ENCODE results near the gene C16orf74. TPM values are rescaled to one million over a fixed set of nuclear protein-coding genes. Genes with fewer than 3 reads are reported as not detected.

C16orf74 gene
- total and polyA plus RNA-seq, 2 of the 8 experiments (the other 6 are each of a cell fraction or from before 2014, with no cell fraction given) = 7.3 to 9.3 TPM

GRCh38 chr16:85718682-85719081, 32.2 kb downstream of the C16orf74 start (continued):
- no peak for TF ChIP-seq ZNF274 (IDR thresholded peaks at IDR 0.05; ENCODE audit: borderline replicate concordance, extremely low read depth, low read length)
